OCI-LY1 (cell line): ENCODE measurements around the gene LRRC72.
"Not testable (repeated sequence)": the region's sequence is repeated elsewhere in the genome, so short reads cannot be mapped to it uniquely, and the experiment has no call there.

Experiments
- EZH2 ChIP-seq: fragments of 200-600 bp; sonication (generic), shearing (Covaris generic); IDR thresholded peaks from 2 replicates; pipeline ENCODE4 v1.8.0; 2017; ENCODE audit warnings: borderline replicate concordance, mixed run types, mild to moderate bottlenecking, antibody characterized with exemption, low read length, moderate library complexity, mixed read lengths
- TF ChIP-seq, protein P1 (sequence below): fragments of 200-600 bp; sonication (generic), shearing (Covaris generic); IDR thresholded peaks from 2 replicates; pipeline ENCODE4 v1.5.1; 2017; ENCODE audit warnings: mild to moderate bottlenecking, antibody characterized with exemption, low read length, moderate library complexity, mixed read lengths

DNA sequence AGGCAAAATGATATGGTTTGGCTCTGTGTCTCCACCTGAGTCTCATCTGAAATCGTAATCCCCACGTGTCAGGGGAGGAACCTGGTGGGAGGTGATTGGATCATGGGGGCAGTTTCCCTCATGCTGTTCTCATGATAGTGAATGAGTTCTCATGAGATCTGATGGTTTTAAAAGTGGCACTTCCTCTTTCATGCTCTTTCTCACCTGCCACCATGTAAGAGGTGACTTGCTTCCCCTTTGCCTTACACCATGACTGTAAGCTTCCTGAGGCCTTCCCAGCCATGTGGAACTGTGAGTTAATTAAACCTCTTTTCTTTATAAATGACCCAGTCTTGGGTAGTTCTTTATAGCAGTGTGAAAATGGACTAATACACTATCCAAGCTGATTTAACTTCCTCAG, 13.9 kb downstream of the LRRC72 start:
- TF ChIP-seq, protein P1, sequence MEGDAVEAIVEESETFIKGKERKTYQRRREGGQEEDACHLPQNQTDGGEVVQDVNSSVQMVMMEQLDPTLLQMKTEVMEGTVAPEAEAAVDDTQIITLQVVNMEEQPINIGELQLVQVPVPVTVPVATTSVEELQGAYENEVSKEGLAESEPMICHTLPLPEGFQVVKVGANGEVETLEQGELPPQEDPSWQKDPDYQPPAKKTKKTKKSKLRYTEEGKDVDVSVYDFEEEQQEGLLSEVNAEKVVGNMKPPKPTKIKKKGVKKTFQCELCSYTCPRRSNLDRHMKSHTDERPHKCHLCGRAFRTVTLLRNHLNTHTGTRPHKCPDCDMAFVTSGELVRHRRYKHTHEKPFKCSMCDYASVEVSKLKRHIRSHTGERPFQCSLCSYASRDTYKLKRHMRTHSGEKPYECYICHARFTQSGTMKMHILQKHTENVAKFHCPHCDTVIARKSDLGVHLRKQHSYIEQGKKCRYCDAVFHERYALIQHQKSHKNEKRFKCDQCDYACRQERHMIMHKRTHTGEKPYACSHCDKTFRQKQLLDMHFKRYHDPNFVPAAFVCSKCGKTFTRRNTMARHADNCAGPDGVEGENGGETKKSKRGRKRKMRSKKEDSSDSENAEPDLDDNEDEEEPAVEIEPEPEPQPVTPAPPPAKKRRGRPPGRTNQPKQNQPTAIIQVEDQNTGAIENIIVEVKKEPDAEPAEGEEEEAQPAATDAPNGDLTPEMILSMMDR, result not testable (repeated sequence)
- not testable (repeated sequence) for TF ChIP-seq EZH2
